Measurements from ENCODE around the gene SHB. TPM values are rescaled to one million over a fixed set of nuclear protein-coding genes. Genes with fewer than 3 reads are reported as not detected.
A peak's percentile ranks its signal among the peaks of the same experiment; 100 is the strongest.

Gene SHB
- total and polyA plus RNA-seq, 2 of the 13 experiments (the other 11 are each of a cell fraction or from before 2014, with no cell fraction given): 19.4 to 20.7 TPM

- TF ChIP-seq ZNF713 (CRISPR knock-in tag; IDR thresholded peaks at IDR 0.05): no peak; the same call in 1 of the 2 replicates
- peak; percentile 82; the same call in 1 of the 2 replicates for TF ChIP-seq RFXAP (CRISPR knock-in tag; IDR thresholded peaks at IDR 0.05; ENCODE audit: borderline replicate concordance)
- TF ChIP-seq, protein P1, sequence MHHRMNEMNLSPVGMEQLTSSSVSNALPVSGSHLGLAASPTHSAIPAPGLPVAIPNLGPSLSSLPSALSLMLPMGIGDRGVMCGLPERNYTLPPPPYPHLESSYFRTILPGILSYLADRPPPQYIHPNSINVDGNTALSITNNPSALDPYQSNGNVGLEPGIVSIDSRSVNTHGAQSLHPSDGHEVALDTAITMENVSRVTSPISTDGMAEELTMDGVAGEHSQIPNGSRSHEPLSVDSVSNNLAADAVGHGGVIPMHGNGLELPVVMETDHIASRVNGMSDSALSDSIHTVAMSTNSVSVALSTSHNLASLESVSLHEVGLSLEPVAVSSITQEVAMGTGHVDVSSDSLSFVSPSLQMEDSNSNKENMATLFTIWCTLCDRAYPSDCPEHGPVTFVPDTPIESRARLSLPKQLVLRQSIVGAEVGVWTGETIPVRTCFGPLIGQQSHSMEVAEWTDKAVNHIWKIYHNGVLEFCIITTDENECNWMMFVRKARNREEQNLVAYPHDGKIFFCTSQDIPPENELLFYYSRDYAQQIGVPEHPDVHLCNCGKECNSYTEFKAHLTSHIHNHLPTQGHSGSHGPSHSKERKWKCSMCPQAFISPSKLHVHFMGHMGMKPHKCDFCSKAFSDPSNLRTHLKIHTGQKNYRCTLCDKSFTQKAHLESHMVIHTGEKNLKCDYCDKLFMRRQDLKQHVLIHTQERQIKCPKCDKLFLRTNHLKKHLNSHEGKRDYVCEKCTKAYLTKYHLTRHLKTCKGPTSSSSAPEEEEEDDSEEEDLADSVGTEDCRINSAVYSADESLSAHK (CRISPR knock-in tag; IDR thresholded peaks at IDR 0.05; ENCODE audit: borderline replicate concordance): no peak
- 0 out of 2 replicates have a peak, but pooled peaks have one; percentile 27 for TF ChIP-seq CREBL2 (CRISPR knock-in tag; IDR thresholded peaks at IDR 0.05; ENCODE audit: borderline replicate concordance)
- TF ChIP-seq SAFB2 (CRISPR knock-in tag; IDR thresholded peaks at IDR 0.05; ENCODE audit: borderline replicate concordance, low read depth): no peak; the same call in 1 of the 2 replicates
- TF ChIP-seq ZBTB43 (CRISPR knock-in tag; conservative IDR thresholded peaks at IDR 0.05): 0 out of 2 replicates have a peak, but pooled peaks have one; percentile 26
- TF ChIP-seq ZMAT5 (CRISPR knock-in tag; IDR thresholded peaks at IDR 0.05; ENCODE audit: borderline replicate concordance, low read depth): no peak
- peak; percentile 77; the same call in 1 of the 2 replicates for TF ChIP-seq FOXK1 (CRISPR knock-in tag; IDR thresholded peaks at IDR 0.05; ENCODE audit: borderline replicate concordance, low read depth)
- peak; percentile 91; the same call in 1 of the 2 replicates for TF ChIP-seq ZNF724P (CRISPR knock-in tag; IDR thresholded peaks at IDR 0.05; ENCODE audit: borderline replicate concordance)
- peak; percentile 97 for TF ChIP-seq HOXA3 (CRISPR knock-in tag; IDR thresholded peaks at IDR 0.05)
- TF ChIP-seq ZNF839 (CRISPR knock-in tag; IDR thresholded peaks at IDR 0.05; ENCODE audit: borderline replicate concordance): peak; percentile 71; the same call in 1 of the 2 replicates
- no peak for TF ChIP-seq GTF2F1 (IDR thresholded peaks at IDR 0.05; ENCODE audit: low read length)
- TF ChIP-seq, protein P2, sequence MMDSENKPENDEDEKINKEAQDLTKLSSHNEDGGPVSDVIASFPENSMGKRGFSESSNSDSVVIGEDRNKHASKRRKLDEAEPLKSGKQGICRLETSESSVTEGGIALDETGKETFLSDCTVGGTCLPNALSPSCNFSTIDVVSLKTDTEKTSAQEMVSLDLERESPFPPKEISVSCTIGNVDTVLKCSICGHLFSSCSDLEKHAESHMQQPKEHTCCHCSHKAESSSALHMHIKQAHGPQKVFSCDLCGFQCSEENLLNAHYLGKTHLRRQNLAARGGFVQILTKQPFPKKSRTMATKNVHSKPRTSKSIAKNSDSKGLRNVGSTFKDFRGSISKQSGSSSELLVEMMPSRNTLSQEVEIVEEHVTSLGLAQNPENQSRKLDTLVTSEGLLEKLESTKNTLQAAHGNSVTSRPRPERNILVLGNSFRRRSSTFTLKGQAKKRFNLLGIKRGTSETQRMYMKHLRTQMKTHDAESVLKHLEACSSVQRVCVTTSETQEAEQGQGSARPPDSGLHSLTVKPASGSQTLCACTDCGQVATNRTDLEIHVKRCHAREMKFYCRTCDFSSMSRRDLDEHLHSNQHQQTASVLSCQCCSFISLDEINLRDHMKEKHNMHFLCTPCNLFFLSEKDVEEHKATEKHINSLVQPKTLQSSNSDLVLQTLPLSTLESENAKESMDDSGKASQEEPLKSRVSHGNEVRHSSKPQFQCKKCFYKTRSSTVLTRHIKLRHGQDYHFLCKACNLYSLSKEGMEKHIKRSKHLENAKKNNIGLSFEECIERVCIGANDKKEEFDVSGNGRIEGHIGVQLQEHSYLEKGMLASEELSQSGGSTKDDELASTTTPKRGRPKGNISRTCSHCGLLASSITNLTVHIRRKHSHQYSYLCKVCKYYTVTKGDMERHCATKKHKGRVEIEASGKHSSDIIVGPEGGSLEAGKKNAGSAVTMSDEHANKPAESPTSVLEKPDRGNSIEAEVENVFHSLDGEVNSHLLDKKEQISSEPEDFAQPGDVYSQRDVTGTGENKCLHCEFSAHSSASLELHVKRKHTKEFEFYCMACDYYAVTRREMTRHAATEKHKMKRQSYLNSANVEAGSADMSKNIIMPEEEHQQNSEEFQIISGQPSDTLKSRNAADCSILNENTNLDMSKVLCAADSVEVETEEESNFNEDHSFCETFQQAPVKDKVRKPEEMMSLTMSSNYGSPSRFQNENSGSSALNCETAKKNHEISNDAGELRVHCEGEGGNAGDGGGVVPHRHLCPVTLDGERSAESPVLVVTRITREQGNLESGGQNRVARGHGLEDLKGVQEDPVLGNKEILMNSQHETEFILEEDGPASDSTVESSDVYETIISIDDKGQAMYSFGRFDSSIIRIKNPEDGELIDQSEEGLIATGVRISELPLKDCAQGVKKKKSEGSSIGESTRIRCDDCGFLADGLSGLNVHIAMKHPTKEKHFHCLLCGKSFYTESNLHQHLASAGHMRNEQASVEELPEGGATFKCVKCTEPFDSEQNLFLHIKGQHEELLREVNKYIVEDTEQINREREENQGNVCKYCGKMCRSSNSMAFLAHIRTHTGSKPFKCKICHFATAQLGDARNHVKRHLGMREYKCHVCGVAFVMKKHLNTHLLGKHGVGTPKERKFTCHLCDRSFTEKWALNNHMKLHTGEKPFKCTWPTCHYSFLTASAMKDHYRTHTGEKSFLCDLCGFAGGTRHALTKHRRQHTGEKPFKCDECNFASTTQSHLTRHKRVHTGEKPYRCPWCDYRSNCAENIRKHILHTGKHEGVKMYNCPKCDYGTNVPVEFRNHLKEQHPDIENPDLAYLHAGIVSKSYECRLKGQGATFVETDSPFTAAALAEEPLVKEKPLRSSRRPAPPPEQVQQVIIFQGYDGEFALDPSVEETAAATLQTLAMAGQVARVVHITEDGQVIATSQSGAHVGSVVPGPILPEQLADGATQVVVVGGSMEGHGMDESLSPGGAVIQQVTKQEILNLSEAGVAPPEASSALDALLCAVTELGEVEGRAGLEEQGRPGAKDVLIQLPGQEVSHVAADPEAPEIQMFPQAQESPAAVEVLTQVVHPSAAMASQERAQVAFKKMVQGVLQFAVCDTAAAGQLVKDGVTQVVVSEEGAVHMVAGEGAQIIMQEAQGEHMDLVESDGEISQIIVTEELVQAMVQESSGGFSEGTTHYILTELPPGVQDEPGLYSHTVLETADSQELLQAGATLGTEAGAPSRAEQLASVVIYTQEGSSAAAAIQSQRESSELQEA (CRISPR knock-in tag; IDR thresholded peaks at IDR 0.05; ENCODE audit: not compliant biosample characterization): no peak
- TF ChIP-seq MAF1 (CRISPR knock-in tag; IDR thresholded peaks at IDR 0.05; ENCODE audit: borderline replicate concordance): no peak
Measured at GRCh38 chr9:37903647-37904444, 165.2 kb downstream of the SHB start, which contains the start of gene SLC25A51 (continued).

Measured in HepG2 (cell line).